ENCODE results near the gene RPTOR.

The RPTOR gene

DNA sequence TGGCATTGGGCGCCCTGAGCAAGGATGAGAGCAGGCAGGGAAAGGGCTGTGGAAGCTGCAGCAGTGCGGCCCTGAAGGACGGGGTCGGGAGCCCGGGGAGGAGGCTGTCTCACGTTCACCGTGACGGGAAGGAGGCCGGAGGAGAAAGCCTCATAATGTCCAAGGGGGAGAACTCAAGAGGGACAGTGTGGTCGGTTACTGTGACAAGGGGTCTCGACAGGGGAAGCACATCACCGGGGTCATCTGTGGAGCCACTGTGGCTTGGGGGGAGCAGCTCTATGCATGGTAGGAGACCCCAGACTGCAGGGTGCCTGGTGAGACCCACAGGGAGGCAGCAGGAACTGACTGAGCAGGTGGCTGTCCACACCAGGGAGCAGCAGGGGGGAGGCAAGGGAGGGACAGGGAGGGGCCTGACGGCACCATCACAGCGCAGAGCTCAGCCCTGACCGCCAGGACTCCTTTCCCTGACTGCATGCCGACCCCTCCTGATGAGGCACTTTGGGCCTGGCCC, 292.4 kb downstream of the RPTOR start:
- DNase-seq (ENCODE audit: low read depth in 2 of 2), result no peak
- no peak for TF ChIP-seq CTCF (IDR thresholded peaks at IDR 0.05; ENCODE audit: low read depth, low read length)
- H3K4me3 ChIP-seq (replicated peaks in 1 of 2; ENCODE audit: low read depth in 2 of 2, low read length in 2 of 2), result no peak overlapping the region

- DNase-seq (ENCODE audit: low read depth in 2 of 2), result no peak
- H3K4me3 ChIP-seq (replicated peaks in 1 of 2; ENCODE audit: low read depth in 2 of 2, low read length in 2 of 2), result no peak overlapping the region
- TF ChIP-seq CTCF (IDR thresholded peaks at IDR 0.05; ENCODE audit: low read depth, low read length), result no peak
Measured at GRCh38 chr17:80837711-80838110, 293.1 kb downstream of the RPTOR start.

GRCh38 chr17:80838311-80839025, 293.8 kb downstream of the RPTOR start:
- TF ChIP-seq CTCF (IDR thresholded peaks at IDR 0.05; ENCODE audit: low read depth, low read length), result no peak
- no peak for DNase-seq (ENCODE audit: low read depth in 2 of 2)
- no peak overlapping the region for H3K4me3 ChIP-seq (replicated peaks in 1 of 2; ENCODE audit: low read depth in 2 of 2, low read length in 2 of 2)

- no peak overlapping the region for H3K4me3 ChIP-seq (replicated peaks in 1 of 2; ENCODE audit: low read depth in 2 of 2, low read length in 2 of 2)
- DNase-seq (ENCODE audit: low read depth in 2 of 2), result no peak
- TF ChIP-seq CTCF (IDR thresholded peaks at IDR 0.05; ENCODE audit: low read depth, low read length), result no peak
Measured at GRCh38 chr17:80839026-80839345, 294.3 kb downstream of the RPTOR start.

GRCh38 chr17:80839511-80839941, 294.9 kb downstream of the RPTOR start:
- TF ChIP-seq CTCF (IDR thresholded peaks at IDR 0.05; ENCODE audit: low read depth, low read length), result no peak
- no peak for DNase-seq (ENCODE audit: low read depth in 2 of 2)
- H3K4me3 ChIP-seq (replicated peaks in 1 of 2; ENCODE audit: low read depth in 2 of 2, low read length in 2 of 2), result no peak overlapping the region

GRCh38 chr17:80839970-80840369, 295.3 kb downstream of the RPTOR start:
- DNase-seq (ENCODE audit: low read depth in 2 of 2), result no peak
- no peak for TF ChIP-seq CTCF (IDR thresholded peaks at IDR 0.05; ENCODE audit: low read depth, low read length)
- H3K4me3 ChIP-seq (replicated peaks in 1 of 2; ENCODE audit: low read depth in 2 of 2, low read length in 2 of 2), result no peak overlapping the region

All from cardiac fibroblast (primary cell).